K562 (cell line): ENCODE results near the gene DGKA. TPM values are rescaled to one million over a fixed set of nuclear protein-coding genes. Genes with fewer than 3 reads are reported as not detected.

Experiments used
- ATF1 ChIP-seq, 2 experiments: fragments of 450-650 bp in 1 of 2; IDR thresholded peaks; 2 replicates each; pipeline ENCODE4 v1.6.1; 2016; ENCODE audit warnings: missing compliant biosample characterization in 1 of 2, missing genetic modification characterization in 1 of 2
- FOS ChIP-seq: IDR thresholded peaks from 3 replicates; pipeline ENCODE4 v1.6.1; 2011; ENCODE audit not compliant: insufficient read length; ENCODE audit errors: extremely low read depth
- HOXB6 ChIP-seq: fragments of 250-450 bp; sonication (Bioruptor Pico); IDR thresholded peaks from 2 replicates; pipeline ENCODE4 v1.5.1; 2022; ENCODE audit warnings: mild to moderate bottlenecking, borderline replicate concordance
- MCM3 ChIP-seq: fragments of 450-650 bp; IDR thresholded peaks from 2 replicates; pipeline ENCODE4 v1.6.1; 2016
- NEUROD1 ChIP-seq: fragments of 150-350 bp; IDR thresholded peaks from 2 replicates; pipeline ENCODE4 v1.6.1; 2014; ENCODE audit warnings: borderline replicate concordance, low read length, low read depth; ENCODE audit not compliant: partially characterized antibody
- PHF20 ChIP-seq: fragments of 450-650 bp; IDR thresholded peaks from 2 replicates; pipeline ENCODE4 v1.6.1; 2018; ENCODE audit not compliant: partially characterized antibody
- RAD51 ChIP-seq: fragments of 450-650 bp; IDR thresholded peaks from 2 replicates; pipeline ENCODE4 v1.7.1; 2016; ENCODE audit warnings: low read depth, mild to moderate bottlenecking, borderline replicate concordance
- SP1 ChIP-seq: sonication (generic); formaldehyde crosslinking; IDR thresholded peaks from 2 replicates; pipeline ENCODE4 v1.8.1; 2022; ENCODE audit warnings: mild to moderate bottlenecking, missing genetic modification reagents
- TOE1 ChIP-seq, 2 experiments: fragments of 450-650 bp in 1 of 2; sonication (generic) in 1 of 2; formaldehyde crosslinking in 1 of 2; IDR thresholded peaks; 2 replicates each; pipeline versions ENCODE4 v1.7.1 to v1.8.0; 2016 to 2022; ENCODE audit warnings: borderline replicate concordance in 2 of 2, mild to moderate bottlenecking in 2 of 2, antibody characterized with exemption in 1 of 2, inconsistent platforms in 1 of 2, low read depth in 1 of 2, missing genetic modification reagents in 1 of 2, moderate library complexity in 1 of 2
- ZBTB11 ChIP-seq, 3 experiments: fragments of 200-800 bp in 1 of 3; fragments of 250-450 bp in 1 of 3; fragments of 450-650 bp in 1 of 3; sonication (Bioruptor Pico) in 1 of 3; sonication (Bioruptor generic) in 1 of 3; formaldehyde crosslinking in 1 of 3; IDR thresholded peaks; 2 replicates each; pipeline versions ENCODE4 v1.6.1 to v1.8.0; 2016 to 2022; ENCODE audit warnings: mild to moderate bottlenecking in 2 of 3, missing genetic modification characterization in 2 of 3, missing compliant biosample characterization in 1 of 3, moderate library complexity in 1 of 3
- ZBTB43 ChIP-seq: sonication (generic); formaldehyde crosslinking; IDR thresholded peaks from 2 replicates; pipeline ENCODE4 v1.8.0; 2023; ENCODE audit warnings: mild to moderate bottlenecking, missing genetic modification reagents
- ZNF197 ChIP-seq: fragments of 200-800 bp; sonication (Bioruptor generic); IDR thresholded peaks from 2 replicates; pipeline ENCODE4 v1.6.1; 2016; ENCODE audit warnings: low read depth, missing genetic modification characterization, missing compliant biosample characterization
- ZNF407 ChIP-seq: fragments of 450-650 bp; IDR thresholded peaks from 2 replicates; pipeline ENCODE4 v1.6.1; 2016; ENCODE audit warnings: low read depth
- polyA plus RNA-seq, 8 experiments: library from polyadenylated mRNA; depleted of rRNA in 4 of 8; stranded (reverse) in 5 of 8; unstranded in 3 of 8; fragments of >200 nt; fragmentation: Nextera tagmentation in 2 of 8; fragmentation: Illumina TruSeq in 1 of 8; extraction: Ambion mirVana in 2 of 8; extraction: Trizol in 1 of 8; gene quantifications; 2 replicates each; pipeline versions ENCODE4 v1.2.1 to v1.2.3, GENCODE V29; 2011 to 2014; ENCODE audit warnings: inconsistent platforms in 1 of 8, missing spikeins in 1 of 8
- total RNA-seq, 7 experiments: library from RNA; depleted of rRNA in 6 of 7; stranded (reverse); fragments of >200 nt in 6 of 7; fragmentation: Illumina TruSeq in 2 of 7; extraction: Trizol in 2 of 7; gene quantifications; 2 replicates each; pipeline versions ENCODE4 v1.2.1 to v1.2.3, GENCODE V29; 2011 to 2021; ENCODE audit warnings: low replicate concordance in 1 of 7

Gene DGKA
- total and polyA plus RNA-seq, 9 of the 15 experiments (the other 6 are each of a cell fraction or from before 2014, with no cell fraction given) = 3.4 to 12.4 (median 6.2) TPM

- TF ChIP-seq HOXB6 (CRISPR knock-in tag) = no peak
- TF ChIP-seq TOE1 (IDR thresholded peaks at IDR 0.05; ENCODE audit: borderline replicate concordance) = peak; percentile 68
- TF ChIP-seq TOE1 (CRISPR knock-in tag; IDR thresholded peaks at IDR 0.05; ENCODE audit: borderline replicate concordance, low read depth) = no peak
- TF ChIP-seq SP1 (CRISPR knock-in tag) = peak; percentile 99
- peak; percentile 100 for TF ChIP-seq NEUROD1
- no peak for TF ChIP-seq ZNF407
- peak; percentile 99 for TF ChIP-seq FOS
- TF ChIP-seq ATF1 (CRISPR knock-in tag; IDR thresholded peaks at IDR 0.05) = peak; percentile 57; the same call in 1 of the 2 replicates
- peak; percentile 99 for TF ChIP-seq ATF1 (tag; IDR thresholded peaks at IDR 0.05)
- no peak for TF ChIP-seq ZBTB11 (CRISPR knock-in tag; IDR thresholded peaks at IDR 0.05)
- TF ChIP-seq MCM3 = no peak
- TF ChIP-seq RAD51 = 0 out of 2 replicates have a peak, but pooled peaks have one; percentile 22
- no peak for TF ChIP-seq ZBTB43
- TF ChIP-seq ZNF197 (CRISPR knock-in tag) = no peak
- no peak for TF ChIP-seq PHF20
Measured at GRCh38 chr12:55973599-55974307, 42.8 kb downstream of the DGKA start, which contains the start of gene RAB5B (continued).
